Smooth muscle cell (in vitro differentiated cells): Measurements from ENCODE around the gene MECR. TPM values are rescaled to one million over a fixed set of nuclear protein-coding genes. Genes with fewer than 3 reads are reported as not detected.

ENCODE experiments used
- DNase-seq: peaks from one replicate; lab custom pipeline; 2025; ENCODE audit not compliant: unreplicated experiment; lab: John Stamatoyannopoulos, UW
- H2AFZ ChIP-seq: fragments of 200-600 bp; sonication (generic); 2 replicates; pipeline ENCODE4 v1.6.0; 2016; ENCODE audit warnings: antibody characterized with exemption, low read depth, mild to moderate bottlenecking
- H3F3A ChIP-seq: fragments of 200-600 bp; sonication (generic); 2 replicates; pipeline ENCODE4 v1.6.0; 2017; ENCODE audit warnings: antibody characterized with exemption, low read depth
- H3K27ac ChIP-seq: fragments of 200-600 bp; sonication (generic); 2 replicates; pipeline ENCODE4 v1.5.1; 2016; ENCODE audit warnings: low read depth, mild to moderate bottlenecking
- H3K27me3 ChIP-seq: fragments of 200-600 bp; sonication (generic); 2 replicates; pipeline ENCODE4 v1.6.1; 2016; ENCODE audit warnings: low read depth, mild to moderate bottlenecking
- H3K36me3 ChIP-seq: fragments of 200-600 bp; sonication (generic); 2 replicates; pipeline ENCODE4 v1.5.1; 2016; ENCODE audit warnings: low read depth
- H3K4me1 ChIP-seq: fragments of 200-600 bp; sonication (generic); 2 replicates; pipeline ENCODE4 v1.5.1; 2016; ENCODE audit warnings: low read depth
- H3K4me2 ChIP-seq: fragments of 200-600 bp; sonication (generic); 2 replicates; pipeline ENCODE4 v1.6.0; 2016; ENCODE audit warnings: mild to moderate bottlenecking
- H3K4me3 ChIP-seq: fragments of 200-600 bp; sonication (generic); 2 replicates; pipeline ENCODE4 v1.5.1; 2016; ENCODE audit warnings: mild to moderate bottlenecking
- H3K79me2 ChIP-seq: fragments of 200-600 bp; sonication (generic); 2 replicates; pipeline ENCODE4 v1.6.0; 2016; ENCODE audit warnings: low read depth, mild to moderate bottlenecking
- H3K9ac ChIP-seq: fragments of 200-600 bp; sonication (generic); 2 replicates; pipeline ENCODE4 v1.6.0; 2016; ENCODE audit warnings: low read depth
- H3K9me3 ChIP-seq: fragments of 200-600 bp; sonication (generic); replicated peaks from 2 replicates; pipeline ENCODE4 v1.5.1; 2016; ENCODE audit warnings: low read depth
- H4K20me1 ChIP-seq: fragments of 200-600 bp; sonication (generic); 2 replicates; pipeline ENCODE4 v1.6.0; 2016; ENCODE audit warnings: low read depth
- WGBS: methylation state at CpG from one replicate; pipeline ENCODE4 v1.1.7; 2016; ENCODE audit warnings: low lambda C conversion rate; 5-methylcytosine and 5-hydroxymethylcytosine counted together
- polyA plus RNA-seq: library from polyadenylated mRNA; unstranded; fragments of >200 nt; fragmentation: Nextera tagmentation; extraction: Ambion mirVana; gene quantifications from 2 replicates; pipeline ENCODE4 v1.2.1, GENCODE V29; 2016
- total RNA-seq: library from RNA; depleted of rRNA; stranded (reverse); fragments of >200 nt; gene quantifications from 2 replicates; pipeline ENCODE4 v1.2.3, GENCODE V29; 2014
- TF ChIP-seq, protein P1 (sequence below): fragments of 200-600 bp; sonication (generic); IDR thresholded peaks from 2 replicates; pipeline ENCODE4 v1.5.1; 2017; ENCODE audit warnings: borderline replicate concordance, mild to moderate bottlenecking, antibody characterized with exemption; ENCODE audit not compliant: insufficient read depth, poor library complexity, severe bottlenecking

MECR gene
- total and polyA plus RNA-seq, 2 experiments from 2014 or later = 11.6 to 43.8 TPM

DNA sequence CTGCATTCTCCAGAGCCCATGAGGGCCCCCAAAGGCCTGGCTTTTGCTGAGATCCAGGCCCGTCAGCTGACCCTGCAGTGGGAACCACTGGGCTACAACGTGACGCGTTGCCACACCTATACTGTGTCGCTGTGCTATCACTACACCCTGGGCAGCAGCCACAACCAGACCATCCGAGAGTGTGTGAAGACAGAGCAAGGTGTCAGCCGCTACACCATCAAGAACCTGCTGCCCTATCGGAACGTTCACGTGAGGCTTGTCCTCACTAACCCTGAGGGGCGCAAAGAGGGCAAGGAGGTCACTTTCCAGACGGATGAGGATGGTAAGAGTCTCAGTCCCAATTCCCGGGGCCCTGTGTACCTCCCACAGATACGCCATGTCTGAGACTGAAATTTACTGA is 44.7 kb upstream of the MECR start:
- Histone ChIP-seq H3K27ac (no peak overlapping the region), H3K4me2 (no peak overlapping the region), H3K27me3 (no peaks in the 10 kb centered on the region), H2AFZ (no peak overlapping the region), H3F3A (no peaks in the 10 kb centered on the region), H3K79me2 (no peaks in the 10 kb centered on the region), H4K20me1 (no peaks in the 10 kb centered on the region), H3K36me3 (peaks cover 9% of the 10 kb centered on the region), H3K4me3 (no peak overlapping the region), H3K9me3 (no peaks in the 10 kb centered on the region), H3K9ac (no peak overlapping the region), H3K4me1 (peaks cover 15% of the 10 kb centered on the region)
- TF ChIP-seq, protein P1, sequence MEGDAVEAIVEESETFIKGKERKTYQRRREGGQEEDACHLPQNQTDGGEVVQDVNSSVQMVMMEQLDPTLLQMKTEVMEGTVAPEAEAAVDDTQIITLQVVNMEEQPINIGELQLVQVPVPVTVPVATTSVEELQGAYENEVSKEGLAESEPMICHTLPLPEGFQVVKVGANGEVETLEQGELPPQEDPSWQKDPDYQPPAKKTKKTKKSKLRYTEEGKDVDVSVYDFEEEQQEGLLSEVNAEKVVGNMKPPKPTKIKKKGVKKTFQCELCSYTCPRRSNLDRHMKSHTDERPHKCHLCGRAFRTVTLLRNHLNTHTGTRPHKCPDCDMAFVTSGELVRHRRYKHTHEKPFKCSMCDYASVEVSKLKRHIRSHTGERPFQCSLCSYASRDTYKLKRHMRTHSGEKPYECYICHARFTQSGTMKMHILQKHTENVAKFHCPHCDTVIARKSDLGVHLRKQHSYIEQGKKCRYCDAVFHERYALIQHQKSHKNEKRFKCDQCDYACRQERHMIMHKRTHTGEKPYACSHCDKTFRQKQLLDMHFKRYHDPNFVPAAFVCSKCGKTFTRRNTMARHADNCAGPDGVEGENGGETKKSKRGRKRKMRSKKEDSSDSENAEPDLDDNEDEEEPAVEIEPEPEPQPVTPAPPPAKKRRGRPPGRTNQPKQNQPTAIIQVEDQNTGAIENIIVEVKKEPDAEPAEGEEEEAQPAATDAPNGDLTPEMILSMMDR = no peak
- DNase-seq = no peak
- 96% methylated on average over 14 of the region's 14 CpGs for WGBS

DNA sequence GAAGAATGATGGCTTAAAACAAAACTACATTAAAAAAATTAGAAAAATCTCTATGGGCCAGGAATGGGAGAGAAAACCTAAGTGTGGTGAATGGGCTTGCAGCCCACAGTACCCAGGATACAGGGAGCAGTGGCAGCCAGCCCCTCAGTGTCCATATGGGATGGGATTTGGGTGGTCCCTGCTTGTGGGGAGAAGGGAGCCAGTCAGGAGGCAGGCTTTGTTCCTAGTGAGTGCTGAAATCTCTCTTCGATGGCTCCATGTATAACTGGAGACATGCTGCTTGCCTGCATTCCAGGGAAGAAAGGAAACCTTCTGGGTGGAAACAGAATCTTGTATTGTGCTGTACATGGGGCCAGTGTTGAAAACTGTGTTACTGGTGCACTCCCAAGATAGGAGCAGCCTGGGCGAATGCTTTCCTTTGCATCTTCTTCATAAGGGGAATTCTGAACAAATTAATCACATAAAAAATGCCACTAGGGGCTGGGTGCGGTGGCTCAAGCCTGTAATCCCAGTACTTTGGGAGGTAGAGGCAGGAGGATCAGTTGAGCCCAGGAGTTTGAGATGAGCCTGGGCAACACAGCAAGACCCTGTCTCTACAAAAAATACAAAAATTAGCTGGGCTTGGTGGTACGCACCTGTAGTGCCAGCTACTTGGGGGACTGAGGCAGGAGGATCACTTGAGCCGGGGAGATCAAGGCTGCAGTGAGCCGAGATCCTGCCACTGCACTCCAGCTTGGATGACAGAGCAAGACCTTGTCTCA is 41.6 kb upstream of the MECR start:
- 84% methylated on average over 6 of the region's 6 CpGs for WGBS
- Histone ChIP-seq H3K36me3 (peaks cover 7% of the 10 kb centered on the region), H3K9ac (no peak overlapping the region), H3K27me3 (no peaks in the 10 kb centered on the region), H3K4me3 (no peak overlapping the region), H3F3A (no peaks in the 10 kb centered on the region), H3K4me2 (peak overlapping the region; percentile 33), H4K20me1 (no peaks in the 10 kb centered on the region), H3K79me2 (no peaks in the 10 kb centered on the region), H2AFZ (no peak overlapping the region), H3K4me1 (peaks cover 15% of the 10 kb centered on the region), H3K9me3 (no peaks in the 10 kb centered on the region), H3K27ac (no peak overlapping the region)
- TF ChIP-seq, protein P1 = no peak
- DNase-seq = no peak

DNA sequence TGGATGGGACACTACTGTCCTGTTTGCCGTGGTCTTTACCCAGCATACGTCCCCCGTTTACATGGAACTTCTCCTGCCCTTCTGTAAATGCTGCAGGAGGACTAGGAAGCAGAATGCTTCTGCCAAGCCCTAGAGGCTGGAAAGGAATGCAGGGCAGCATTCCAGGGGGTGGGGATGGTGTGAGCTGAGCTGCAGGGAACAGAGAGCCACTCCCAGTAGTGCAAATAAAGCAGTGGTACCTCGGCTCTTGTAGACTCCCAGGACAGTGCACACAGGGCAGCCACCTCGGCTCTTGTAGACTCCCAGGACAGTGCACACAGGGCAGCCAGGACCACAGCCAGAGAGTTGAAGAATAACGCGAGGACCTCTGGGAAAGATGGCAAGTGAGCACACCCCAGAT is 41.0 kb upstream of the MECR start:
- H2AFZ ChIP-seq = no peak overlapping the region

More for the DNA sequence above, 41.0 kb upstream of the MECR start:
- H3K4me2 ChIP-seq = peak overlapping the region; percentile 33
- no peak for DNase-seq
- no peak overlapping the region for H3K4me3 ChIP-seq
- TF ChIP-seq, protein P1 = no peak
- H3F3A ChIP-seq = no peaks in the 10 kb centered on the region
- WGBS = 17% methylated on average over 7 of the region's 7 CpGs
- H3K79me2 ChIP-seq = no peaks in the 10 kb centered on the region
- no peaks in the 10 kb centered on the region for H3K9me3 ChIP-seq
- peaks cover 15% of the 10 kb centered on the region for H3K4me1 ChIP-seq
- no peaks in the 10 kb centered on the region for H4K20me1 ChIP-seq
- no peak overlapping the region for H3K27ac ChIP-seq
- H3K27me3 ChIP-seq = no peaks in the 10 kb centered on the region
- peaks cover 1% of the 10 kb centered on the region for H3K36me3 ChIP-seq
- no peak overlapping the region for H3K9ac ChIP-seq
